Left renal cortex interstitium (tissue), 4 donors: ENCODE data around the gene ATMIN. TPM values are rescaled to one million over a fixed set of nuclear protein-coding genes. Genes with fewer than 3 reads are reported as not detected.

Experiments used
- polyA plus RNA-seq, 4 donors: library from polyadenylated mRNA; unstranded; fragments of 120-200 nt; gene quantifications; one replicate each; pipeline ENCODE4 v1.2.1, GENCODE V29; 2013; ENCODE audit not compliant: insufficient read length in 4 of 4

ATMIN gene
- polyA plus RNA-seq, 4 donors: 37.0 to 46.1 (median 44.3) TPM

Other genes starting within 250 kb of the ATMIN start
- 1 to 10 TPM; 6.0 to 7.6 (median 7.2) TPM for gene CDYL2, start 231.2 kb upstream of the ATMIN start, polyA plus RNA-seq
- gene CMC2, start 29.0 kb upstream of the ATMIN start, polyA plus RNA-seq: 10 to 100 TPM; 60.4 to 69.4 (median 68.1) TPM
- gene CENPN, start 28.6 kb upstream of the ATMIN start, polyA plus RNA-seq: 10 to 100 TPM; 21.1 to 24.4 (median 23.1) TPM
- gene C16orf46, start 41.4 kb downstream of the ATMIN start, polyA plus RNA-seq: 1 to 10 TPM; 1.4 to 3.2 (median 1.9) TPM
- 100 to 1,000 TPM in 1 of 4 donors, 10 to 100 TPM in 3; 77.8 to 102 (median 96.7) TPM for gene GCSH, start 60.6 kb downstream of the ATMIN start, polyA plus RNA-seq
- gene BCO1, start 202.8 kb downstream of the ATMIN start, polyA plus RNA-seq: 1 to 10 TPM; 1.5 to 3.0 (median 2.6) TPM